ENCODE results near the gene SLC25A48. TPM values are rescaled to one million over a fixed set of nuclear protein-coding genes. Genes with fewer than 3 reads are reported as not detected.

The SLC25A48 gene
- total and polyA plus RNA-seq, 7 donors: 1.6 to 7.2 (median 1.9) TPM; not detected in 4

DNA sequence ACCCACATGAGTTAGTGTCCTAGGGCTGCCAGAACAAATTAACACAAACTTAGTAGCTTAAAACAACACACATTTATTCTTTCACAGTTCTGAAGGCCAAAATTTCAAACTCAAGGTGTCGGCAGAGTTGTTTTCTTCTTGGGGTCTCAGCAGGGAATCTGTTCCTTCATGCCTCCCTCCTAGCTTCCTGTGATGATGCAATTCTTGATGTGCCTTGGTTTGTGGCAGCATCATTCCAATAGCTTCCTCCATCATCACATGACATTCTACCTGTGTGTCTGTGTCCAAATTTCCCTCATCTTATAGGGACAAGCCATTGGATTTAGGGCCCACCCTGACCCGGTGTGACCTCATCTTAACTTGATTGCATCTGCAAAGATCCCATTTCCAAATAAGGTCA, 12.2 kb upstream of the SLC25A48 start:
- Histone ChIP-seq H3K27me3 (no peaks in the 10 kb centered on the region), H3K36me3 (no peaks in the 10 kb centered on the region), H3K4me1 (no peaks in the 10 kb centered on the region), H3K9me3 (no peaks in the 10 kb centered on the region), H3K27ac (no peak overlapping the region), H3K4me3 (no peak overlapping the region)
- TF ChIP-seq POLR2AphosphoS5 (IDR thresholded peaks at IDR 0.05): no peak
- TF ChIP-seq, protein P1, sequence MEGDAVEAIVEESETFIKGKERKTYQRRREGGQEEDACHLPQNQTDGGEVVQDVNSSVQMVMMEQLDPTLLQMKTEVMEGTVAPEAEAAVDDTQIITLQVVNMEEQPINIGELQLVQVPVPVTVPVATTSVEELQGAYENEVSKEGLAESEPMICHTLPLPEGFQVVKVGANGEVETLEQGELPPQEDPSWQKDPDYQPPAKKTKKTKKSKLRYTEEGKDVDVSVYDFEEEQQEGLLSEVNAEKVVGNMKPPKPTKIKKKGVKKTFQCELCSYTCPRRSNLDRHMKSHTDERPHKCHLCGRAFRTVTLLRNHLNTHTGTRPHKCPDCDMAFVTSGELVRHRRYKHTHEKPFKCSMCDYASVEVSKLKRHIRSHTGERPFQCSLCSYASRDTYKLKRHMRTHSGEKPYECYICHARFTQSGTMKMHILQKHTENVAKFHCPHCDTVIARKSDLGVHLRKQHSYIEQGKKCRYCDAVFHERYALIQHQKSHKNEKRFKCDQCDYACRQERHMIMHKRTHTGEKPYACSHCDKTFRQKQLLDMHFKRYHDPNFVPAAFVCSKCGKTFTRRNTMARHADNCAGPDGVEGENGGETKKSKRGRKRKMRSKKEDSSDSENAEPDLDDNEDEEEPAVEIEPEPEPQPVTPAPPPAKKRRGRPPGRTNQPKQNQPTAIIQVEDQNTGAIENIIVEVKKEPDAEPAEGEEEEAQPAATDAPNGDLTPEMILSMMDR (IDR thresholded peaks at IDR 0.05): no peak
- no peak for TF ChIP-seq POLR2A (IDR thresholded peaks at IDR 0.05)
- TF ChIP-seq EP300 (IDR thresholded peaks at IDR 0.05): no peak
- intact Hi-C loops (cut with DNase I): no loop called here
- no peak for DNase-seq
- 84% methylated on average over 2 of the region's 2 CpGs for WGBS, 2 donors

- 81 to 83% methylated on average over 4 of the region's 4 CpGs for WGBS, 2 donors
- Histone ChIP-seq H3K4me3 (no peak overlapping the region), H3K4me1 (no peaks in the 10 kb centered on the region), H3K27ac (no peak overlapping the region), H3K36me3 (no peaks in the 10 kb centered on the region), H3K27me3 (no peaks in the 10 kb centered on the region), H3K9me3 (no peaks in the 10 kb centered on the region)
- no peak for DNase-seq
- intact Hi-C loops (cut with DNase I): no loop called here
- TF ChIP-seq EP300 (IDR thresholded peaks at IDR 0.05): no peak
- no peak for TF ChIP-seq POLR2AphosphoS5 (IDR thresholded peaks at IDR 0.05)
- TF ChIP-seq POLR2A (IDR thresholded peaks at IDR 0.05): no peak
- TF ChIP-seq, protein P1 (IDR thresholded peaks at IDR 0.05): no peak
These were observed 11.5 kb upstream of the SLC25A48 start for GRCh38 chr5:135822959-135823358.

DNA sequence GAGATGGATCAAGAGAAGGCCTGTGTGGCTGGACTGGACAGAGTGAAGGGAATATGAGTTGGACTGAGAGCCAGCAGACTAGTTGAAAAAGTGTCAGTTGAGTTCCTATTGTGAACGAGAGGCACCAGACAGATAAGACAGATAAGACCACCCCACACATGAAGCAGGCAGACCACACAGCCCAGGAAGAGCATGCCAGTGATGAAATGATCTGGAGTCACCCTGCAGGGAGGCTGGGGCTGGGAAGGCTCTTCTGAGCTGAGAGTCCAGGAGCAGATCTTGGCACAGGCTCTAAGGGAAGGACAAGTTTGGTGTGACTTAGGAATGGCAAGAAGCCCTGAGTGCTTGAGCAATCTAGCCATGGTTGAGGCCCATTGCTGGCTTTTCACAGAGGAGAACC, 10.6 kb upstream of the SLC25A48 start:
- Histone ChIP-seq H3K36me3 (no peaks in the 10 kb centered on the region), H3K27ac (no peak overlapping the region), H3K4me3 (no peak overlapping the region), H3K27me3 (no peaks in the 10 kb centered on the region), H3K9me3 (no peaks in the 10 kb centered on the region), H3K4me1 (no peaks in the 10 kb centered on the region)
- intact Hi-C loops (cut with DNase I): no loop called here
- WGBS, 2 donors: 55 to 89% methylated on average over 1 of the region's 1 CpG
- DNase-seq: no peak
- no peak for TF ChIP-seq POLR2A (IDR thresholded peaks at IDR 0.05)
- TF ChIP-seq EP300 (IDR thresholded peaks at IDR 0.05): no peak
- TF ChIP-seq, protein P1 (IDR thresholded peaks at IDR 0.05): no peak
- TF ChIP-seq POLR2AphosphoS5 (IDR thresholded peaks at IDR 0.05): no peak

DNA sequence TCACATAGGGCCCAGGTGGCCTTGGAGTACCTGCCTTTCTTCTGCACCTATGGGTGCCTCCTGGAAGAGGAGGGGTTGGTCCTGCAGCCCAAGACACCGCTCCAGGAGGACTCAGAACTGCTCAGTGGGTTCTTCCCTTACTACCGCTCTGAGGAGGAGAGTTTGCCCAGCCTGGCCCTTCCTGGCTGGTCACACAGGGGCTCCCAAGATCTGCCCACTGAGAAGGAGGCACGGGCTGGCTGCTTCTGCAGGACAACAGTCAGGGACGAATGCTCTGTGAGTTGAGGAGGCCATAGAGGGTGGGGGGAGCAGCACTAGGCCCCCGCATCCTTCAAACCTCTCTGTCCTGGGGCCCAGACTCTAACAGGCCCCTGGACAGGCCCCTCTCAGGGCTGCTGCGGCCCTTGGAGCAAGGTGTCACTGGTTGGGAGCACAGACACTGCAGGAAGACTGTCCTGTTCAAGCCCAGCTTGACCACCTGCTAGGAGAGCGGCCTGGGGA, 9.9 kb upstream of the SLC25A48 start:
- WGBS, 2 donors: 65 to 81% methylated on average over 7 of the region's 7 CpGs
- Histone ChIP-seq H3K4me1 (no peaks in the 10 kb centered on the region), H3K27ac (no peak overlapping the region), H3K36me3 (no peaks in the 10 kb centered on the region), H3K4me3 (no peak overlapping the region), H3K9me3 (no peaks in the 10 kb centered on the region), H3K27me3 (no peaks in the 10 kb centered on the region)
- intact Hi-C loops (cut with DNase I): no loop called here
- peak; percentile 54 for DNase-seq
- TF ChIP-seq POLR2AphosphoS5 (IDR thresholded peaks at IDR 0.05) (no peak), EP300 (IDR thresholded peaks at IDR 0.05) (no peak), POLR2A (IDR thresholded peaks at IDR 0.05) (no peak)
- TF ChIP-seq, protein P1 (IDR thresholded peaks at IDR 0.05): no peak
